Naive B cell (primary cell): Measurements from ENCODE around the gene CACNA1C. TPM values are rescaled to one million over a fixed set of nuclear protein-coding genes. Genes with fewer than 3 reads are reported as not detected.
A peak's percentile ranks its signal among the peaks of the same experiment; 100 is the strongest.

ENCODE experiments used
- ATAC-seq, 2 donors: fragments of 150-1000 bp; cut with Tn5 transposase; 2 replicates each; pipeline ENCODE4 v1.10.0; 2021; ENCODE audit warnings: low read depth in 2 of 2, mild to moderate bottlenecking in 2 of 2, moderate library complexity in 2 of 2
- DNase-seq: peaks from one replicate; pipeline ENCODE4 v3.0.0; 2022
- H3K27ac Mint-ChIP-seq, 6 donors: one replicate each; pipeline ENCODE4 v1.8.0; 2020 to 2022; ENCODE audit warnings: mild to moderate bottlenecking in 6 of 6, mixed read lengths in 6 of 6, moderate library complexity in 5 of 6, inconsistent platforms in 2 of 6
- H3K27me3 Mint-ChIP-seq, 3 donors: one replicate each; pipeline ENCODE4 v1.8.0; 2021 to 2022; ENCODE audit warnings: mixed read lengths in 3 of 3, mild to moderate bottlenecking in 1 of 3
- H3K36me3 Mint-ChIP-seq, 2 donors: one replicate each; pipeline ENCODE4 v1.8.0; 2020 to 2022; ENCODE audit warnings: mixed read lengths in 2 of 2, inconsistent platforms in 1 of 2, mild to moderate bottlenecking in 1 of 2
- H3K4me1 Mint-ChIP-seq, 3 donors: one replicate each; pipeline ENCODE4 v1.8.0; 2020 to 2022; ENCODE audit warnings: mixed read lengths in 3 of 3, inconsistent platforms in 1 of 3, mild to moderate bottlenecking in 1 of 3, moderate library complexity in 1 of 3
- H3K4me3 Mint-ChIP-seq, 8 donors: one replicate each; pipeline ENCODE4 v1.8.0; 2020 to 2022; ENCODE audit warnings: mild to moderate bottlenecking in 8 of 8, mixed read lengths in 8 of 8, moderate library complexity in 8 of 8, inconsistent platforms in 2 of 8
- H3K9me3 Mint-ChIP-seq, 7 donors: one replicate each; pipeline ENCODE4 v1.8.0; 2020 to 2022; ENCODE audit warnings: mixed read lengths in 7 of 7, mild to moderate bottlenecking in 5 of 7, inconsistent platforms in 2 of 7, moderate library complexity in 1 of 7
- polyA plus RNA-seq, 6 donors: library from polyadenylated mRNA; unstranded; fragments of 300-500 nt; fragmentation: Illumina TruSeq; gene quantifications; one replicate each; pipeline ENCODE4 v1.2.3, GENCODE V29; 2021; ENCODE audit warnings: low read depth in 6 of 6

CACNA1C gene
- polyA plus RNA-seq, 6 donors from 2014 or later, result 0.03 to 0.09 (median 0.06) TPM; not detected in 1

DNA sequence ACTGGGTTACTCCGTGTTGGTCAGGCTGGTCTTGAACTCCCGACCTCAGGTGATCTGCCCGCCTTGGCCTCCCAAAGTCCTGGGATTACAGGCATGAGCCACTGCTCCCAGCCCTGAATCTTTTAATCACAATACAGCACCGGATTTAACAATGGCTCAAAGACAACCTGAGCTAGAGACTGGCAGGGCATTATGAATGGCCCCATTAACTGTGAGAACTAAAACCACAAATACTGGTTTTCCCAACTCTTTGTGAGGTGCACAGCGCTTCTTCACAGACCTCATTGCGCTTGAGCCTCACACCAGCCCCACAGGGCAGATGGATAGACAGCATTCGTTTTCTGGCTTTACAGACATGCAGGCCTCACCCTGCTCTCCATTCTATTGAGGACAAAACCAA is 634.9 kb downstream of the CACNA1C start:
- Mint-ChIP-seq H3K4me1 (peaks cover 18 to 35% (median 32%) of the 10 kb centered on the region in 3 donors), H3K36me3 (no peaks in the 10 kb centered on the region), H3K9me3 (peaks cover 0 to under 1% (median 0%) of the 10 kb centered on the region in 7 donors), H3K27ac (peak overlapping the region in 1 of 6 donors; percentile 42), H3K27me3 (no peaks in the 10 kb centered on the region), H3K4me3 (peak overlapping the region in 5 of 8 donors; percentile 4 to 69 (median 43))
- ATAC-seq (no peak), DNase-seq (no peak)

DNA sequence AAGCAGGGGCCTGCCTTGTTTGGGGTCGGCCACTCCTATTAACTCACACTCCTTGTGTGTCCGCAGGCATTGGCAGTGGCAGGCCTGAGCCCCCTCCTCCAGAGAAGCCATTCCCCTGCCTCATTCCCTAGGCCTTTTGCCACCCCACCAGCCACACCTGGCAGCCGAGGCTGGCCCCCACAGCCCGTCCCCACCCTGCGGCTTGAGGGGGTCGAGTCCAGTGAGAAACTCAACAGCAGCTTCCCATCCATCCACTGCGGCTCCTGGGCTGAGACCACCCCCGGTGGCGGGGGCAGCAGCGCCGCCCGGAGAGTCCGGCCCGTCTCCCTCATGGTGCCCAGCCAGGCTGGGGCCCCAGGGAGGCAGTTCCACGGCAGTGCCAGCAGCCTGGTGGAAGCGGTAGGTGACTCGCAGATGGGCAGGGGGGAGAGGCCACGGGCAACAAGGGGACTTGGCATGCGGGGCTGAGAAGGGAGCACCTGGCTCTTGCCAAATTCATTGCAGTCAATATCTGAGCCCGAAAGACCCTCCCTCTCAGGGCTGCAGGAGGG is 635.7 kb downstream of the CACNA1C start:
- no peak overlapping the region for H3K27ac Mint-ChIP-seq
- no peaks in the 10 kb centered on the region for H3K27me3 Mint-ChIP-seq
- H3K9me3 Mint-ChIP-seq, result no peaks in the 10 kb centered on the region
- no peaks in the 10 kb centered on the region for H3K36me3 Mint-ChIP-seq
- ATAC-seq (no peak), DNase-seq (no peak)
- peaks cover 14 to 38% (median 37%) of the 10 kb centered on the region in 3 donors for H3K4me1 Mint-ChIP-seq
- H3K4me3 Mint-ChIP-seq, result peak overlapping the region in 1 of 8 donors; percentile 100

DNA sequence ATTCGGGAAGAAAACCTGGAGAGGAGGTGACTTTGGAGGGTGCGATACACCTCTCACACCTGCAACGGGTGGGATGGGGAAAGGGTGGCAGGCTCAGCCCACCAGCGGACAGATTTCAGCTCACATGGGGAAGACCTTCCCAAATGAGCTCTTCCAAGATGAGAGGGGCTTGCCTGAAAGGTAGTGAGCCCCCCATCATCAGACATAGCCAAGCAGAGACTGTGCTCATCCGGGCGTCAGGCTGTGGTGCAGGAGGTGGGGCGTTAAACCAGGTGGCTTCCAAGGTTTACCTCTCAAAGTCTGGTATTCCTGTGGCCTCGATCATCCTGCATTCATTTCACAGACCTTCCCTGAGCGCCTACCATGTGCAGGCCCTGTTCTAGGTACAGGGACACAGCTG is 636.6 kb downstream of the CACNA1C start:
- H3K36me3 Mint-ChIP-seq, result no peaks in the 10 kb centered on the region
- no peaks in the 10 kb centered on the region for H3K9me3 Mint-ChIP-seq
- H3K27ac Mint-ChIP-seq, result peak overlapping the region in 2 of 6 donors; percentile 64 to 68
- DNase-seq (no peak), ATAC-seq (no peak)
- peaks cover 13 to 42% (median 38%) of the 10 kb centered on the region in 3 donors for H3K4me1 Mint-ChIP-seq
- no peaks in the 10 kb centered on the region for H3K27me3 Mint-ChIP-seq
- peak overlapping the region; percentile 44 to 100 (median 92) for H3K4me3 Mint-ChIP-seq

DNA sequence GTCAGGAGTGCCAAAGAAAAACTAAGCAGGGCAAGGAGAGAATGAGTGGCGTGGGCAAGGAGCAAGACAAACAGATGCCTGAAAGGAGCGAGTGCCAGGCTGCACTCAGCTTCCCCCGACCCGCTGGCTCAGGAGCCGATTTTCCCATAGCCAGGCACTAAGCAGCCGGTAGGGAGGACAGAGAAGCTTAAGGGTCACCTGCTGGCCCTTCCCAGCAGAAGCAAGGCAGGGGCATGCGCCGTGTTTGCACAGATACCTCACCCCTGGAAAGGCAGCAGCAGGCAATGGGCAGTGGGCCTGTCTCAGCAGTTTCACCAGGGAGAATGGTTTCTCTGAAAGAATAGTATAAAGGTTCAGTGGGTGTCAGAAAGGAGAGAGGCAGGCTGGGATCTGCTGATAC is 637.1 kb downstream of the CACNA1C start:
- Mint-ChIP-seq H3K4me3 (peak overlapping the region; percentile 43 to 100 (median 92)), H3K4me1 (peaks cover 13 to 42% (median 38%) of the 10 kb centered on the region in 3 donors), H3K27ac (peak overlapping the region in 3 of 6 donors; percentile 38 to 68 (median 64)), H3K9me3 (no peaks in the 10 kb centered on the region), H3K27me3 (peaks cover 0 to 4% (median 0%) of the 10 kb centered on the region in 3 donors), H3K36me3 (no peaks in the 10 kb centered on the region)
- ATAC-seq (no peak), DNase-seq (no peak)

DNA sequence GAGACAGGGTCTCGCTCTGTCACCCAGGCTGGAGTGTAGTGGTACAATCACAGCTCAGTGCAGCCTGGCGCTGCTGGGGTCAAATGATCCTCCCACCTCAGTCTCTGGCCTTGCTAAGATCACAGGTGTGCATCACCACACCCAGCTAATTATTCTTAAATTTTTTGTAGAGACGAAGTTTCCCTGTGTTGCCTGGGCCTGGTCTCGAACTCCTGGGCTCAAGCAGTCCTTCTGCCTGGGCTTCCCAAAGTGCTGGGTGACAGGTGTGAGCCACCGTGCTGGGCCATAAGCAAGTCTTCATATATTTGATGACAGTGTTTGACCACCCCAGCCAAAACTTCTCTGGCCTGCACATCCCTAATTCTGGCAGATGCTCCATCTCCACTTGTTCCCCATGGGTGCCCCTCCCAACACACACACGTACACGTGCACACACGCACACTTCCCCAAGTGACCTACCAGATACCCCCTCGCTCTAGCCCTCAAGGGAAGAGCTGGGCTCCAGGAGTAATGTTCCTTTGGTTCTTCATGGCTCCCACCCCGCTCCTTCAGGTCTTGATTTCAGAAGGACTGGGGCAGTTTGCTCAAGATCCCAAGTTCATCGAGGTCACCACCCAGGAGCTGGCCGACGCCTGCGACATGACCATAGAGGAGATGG is 637.7 kb downstream of the CACNA1C start:
- Mint-ChIP-seq H3K4me1 (peaks cover 13 to 42% (median 38%) of the 10 kb centered on the region in 3 donors), H3K27ac (peak overlapping the region; percentile 12 to 94 (median 82)), H3K36me3 (no peaks in the 10 kb centered on the region), H3K4me3 (peak overlapping the region; percentile 91 to 100 (median 93)), H3K9me3 (no peaks in the 10 kb centered on the region), H3K27me3 (peaks cover 0 to 6% (median 3%) of the 10 kb centered on the region in 3 donors)
- DNase-seq (no peak), ATAC-seq (no peak)

DNA sequence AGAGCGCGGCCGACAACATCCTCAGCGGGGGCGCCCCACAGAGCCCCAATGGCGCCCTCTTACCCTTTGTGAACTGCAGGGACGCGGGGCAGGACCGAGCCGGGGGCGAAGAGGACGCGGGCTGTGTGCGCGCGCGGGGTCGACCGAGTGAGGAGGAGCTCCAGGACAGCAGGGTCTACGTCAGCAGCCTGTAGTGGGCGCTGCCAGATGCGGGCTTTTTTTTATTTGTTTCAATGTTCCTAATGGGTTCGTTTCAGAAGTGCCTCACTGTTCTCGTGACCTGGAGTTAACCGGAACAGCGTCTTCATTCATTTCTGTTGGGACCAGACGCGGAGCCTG is 638.2 kb downstream of the CACNA1C start:
- peaks cover 0 to 11% (median 8%) of the 10 kb centered on the region in 3 donors for H3K27me3 Mint-ChIP-seq
- H3K4me1 Mint-ChIP-seq, result peaks cover 15 to 42% (median 42%) of the 10 kb centered on the region in 3 donors
- H3K4me3 Mint-ChIP-seq, result peak overlapping the region; percentile 91 to 100 (median 93)
- H3K27ac Mint-ChIP-seq, result peak overlapping the region; percentile 58 to 94 (median 85)
- ATAC-seq (peak; percentile 73 to 75), DNase-seq (peak; percentile 57)
- H3K9me3 Mint-ChIP-seq, result no peaks in the 10 kb centered on the region
- no peaks in the 10 kb centered on the region for H3K36me3 Mint-ChIP-seq

DNA sequence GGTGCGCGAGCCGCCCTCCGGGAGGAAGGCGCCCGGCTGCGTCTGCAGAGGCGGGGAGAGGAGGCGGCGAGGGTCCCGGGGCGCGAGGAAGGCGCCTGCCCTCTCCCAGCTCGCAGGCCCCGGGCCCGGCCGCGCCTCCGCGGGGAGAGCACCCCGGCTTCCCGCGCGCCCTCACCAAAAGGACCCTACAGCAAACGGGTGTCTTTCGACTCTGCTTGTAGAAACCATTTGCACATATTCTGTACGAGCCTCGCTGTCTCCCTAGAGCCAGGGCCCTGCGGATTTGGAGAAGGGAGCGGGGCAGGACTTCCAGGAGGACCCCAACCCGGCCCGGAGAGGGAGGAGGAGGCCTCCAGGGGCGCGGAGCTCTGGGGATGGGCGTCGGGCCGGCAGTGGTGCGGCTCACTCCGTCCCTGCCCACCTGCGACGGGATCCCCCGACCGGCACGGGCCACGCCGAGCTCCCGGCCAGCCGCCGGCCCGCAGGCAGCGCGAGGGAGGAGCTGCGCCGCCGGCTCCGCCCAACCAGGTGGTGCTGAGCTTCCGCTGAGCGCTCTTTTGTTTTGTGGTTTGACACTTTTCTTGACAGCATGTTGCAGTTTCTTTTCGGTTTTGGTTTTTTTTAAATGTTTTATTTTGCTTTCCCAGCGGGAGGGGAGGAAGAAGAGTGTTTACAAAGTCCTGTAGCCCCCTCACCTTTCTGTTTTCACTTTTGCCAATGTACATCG is 638.7 kb downstream of the CACNA1C start:
- Mint-ChIP-seq H3K27me3 (peaks cover 0 to 16% (median 12%) of the 10 kb centered on the region in 3 donors), H3K4me1 (peaks cover 15 to 42% (median 42%) of the 10 kb centered on the region in 3 donors), H3K9me3 (no peaks in the 10 kb centered on the region), H3K36me3 (no peaks in the 10 kb centered on the region), H3K4me3 (peak overlapping the region; percentile 92 to 100 (median 98)), H3K27ac (peak overlapping the region; percentile 79 to 97 (median 94))
- peak; percentile 33 for DNase-seq
- ATAC-seq, result peak; percentile 72 to 73

DNA sequence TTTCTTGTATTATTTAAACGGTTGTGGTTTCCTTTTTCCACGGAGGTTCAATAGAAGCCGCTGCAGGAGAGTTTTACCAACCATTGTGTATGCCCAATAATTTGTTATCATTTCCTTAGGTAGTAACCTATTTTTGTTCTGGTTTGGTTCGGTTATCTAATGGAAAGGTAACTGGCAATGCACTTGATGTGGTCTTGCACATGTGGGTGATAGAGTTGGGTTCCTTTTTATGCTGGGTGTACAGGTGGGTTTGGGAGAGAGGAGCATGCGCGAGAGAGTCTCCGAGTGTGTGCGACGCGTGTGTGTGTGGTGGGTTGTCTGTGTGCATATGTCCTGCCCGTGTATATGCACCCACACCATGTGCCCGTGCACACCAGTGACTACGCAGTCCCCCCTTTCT is 639.3 kb downstream of the CACNA1C start:
- Mint-ChIP-seq H3K27ac (peak overlapping the region; percentile 60 to 97 (median 93)), H3K36me3 (no peaks in the 10 kb centered on the region), H3K4me1 (peaks cover 15 to 42% (median 41%) of the 10 kb centered on the region in 3 donors), H3K9me3 (no peaks in the 10 kb centered on the region), H3K27me3 (peaks cover 0 to 21% (median 16%) of the 10 kb centered on the region in 3 donors), H3K4me3 (peak overlapping the region; percentile 86 to 100 (median 98))
- no peak for ATAC-seq
- DNase-seq, result no peak

DNA sequence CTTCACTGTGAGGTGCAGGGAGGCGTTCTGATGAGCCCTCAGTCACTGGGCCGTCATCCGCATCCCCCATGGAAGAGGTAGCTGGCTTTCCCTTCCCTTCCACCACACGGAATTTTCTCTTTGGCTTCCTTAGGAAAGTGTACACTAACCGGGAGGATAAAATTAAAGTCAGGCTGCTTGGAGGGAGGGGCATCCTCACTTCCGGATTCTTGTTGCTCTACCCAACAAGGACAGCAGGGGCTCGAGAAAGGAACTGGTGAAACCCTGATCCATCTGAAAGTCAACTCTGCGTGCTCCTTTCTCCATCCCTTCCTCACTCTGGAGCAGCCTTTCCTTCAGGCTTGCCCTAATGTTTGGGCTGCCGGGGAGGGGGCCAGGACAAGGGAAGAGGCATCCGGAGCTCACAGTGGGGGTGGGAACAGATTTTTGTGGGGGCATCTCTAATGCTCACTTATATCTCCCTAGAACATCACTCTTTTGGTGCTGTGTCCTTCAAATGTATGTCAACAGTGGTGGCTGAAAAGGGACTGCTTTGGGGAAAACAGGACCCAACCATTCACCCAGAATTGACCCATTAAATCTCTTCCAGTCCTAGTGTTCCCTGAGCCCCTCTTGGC is 640.6 kb downstream of the CACNA1C start:
- Mint-ChIP-seq H3K4me3 (peak overlapping the region; percentile 49 to 100 (median 88)), H3K27me3 (peaks cover 11 to 34% (median 29%) of the 10 kb centered on the region in 3 donors), H3K9me3 (no peaks in the 10 kb centered on the region), H3K27ac (peak overlapping the region in 3 of 6 donors; percentile 22 to 42 (median 33)), H3K4me1 (peaks cover 15 to 42% (median 37%) of the 10 kb centered on the region in 3 donors), H3K36me3 (no peaks in the 10 kb centered on the region)
- DNase-seq, result no peak
- no peak for ATAC-seq

DNA sequence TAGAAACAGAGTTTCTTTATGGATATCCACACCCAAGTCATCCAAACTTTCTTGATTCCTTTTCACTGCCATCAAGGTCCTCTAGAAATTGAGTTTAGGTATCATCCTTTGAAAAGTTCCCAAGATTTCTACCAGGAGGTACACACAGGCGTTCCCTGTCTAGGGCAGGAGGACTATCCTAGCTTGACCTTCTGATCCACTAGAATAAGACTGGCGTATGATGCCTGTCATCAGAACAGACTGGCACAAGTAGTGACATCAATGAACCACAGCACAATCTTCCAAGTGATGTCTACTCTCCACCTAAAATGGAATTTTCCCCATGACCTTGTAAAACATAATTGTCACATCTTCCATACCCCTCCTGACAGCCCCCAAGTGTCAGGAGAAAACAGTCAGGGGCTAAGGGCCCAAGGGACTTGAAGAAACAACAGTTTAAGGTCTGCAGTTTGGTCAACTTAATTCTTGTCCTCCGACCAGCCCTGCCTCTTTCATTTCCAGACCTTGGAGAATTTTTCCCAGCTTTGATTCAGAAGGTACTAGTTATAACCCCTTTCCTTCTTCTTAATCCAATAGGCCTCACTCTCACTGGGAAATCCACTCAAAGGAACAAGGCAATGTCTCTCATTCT is 641.3 kb downstream of the CACNA1C start:
- peak overlapping the region in 1 of 6 donors; percentile 33 for H3K27ac Mint-ChIP-seq
- H3K4me3 Mint-ChIP-seq, result peak overlapping the region in 3 of 8 donors; percentile 30 to 100 (median 62)
- DNase-seq (no peak), ATAC-seq (no peak)
- no peaks in the 10 kb centered on the region for H3K36me3 Mint-ChIP-seq
- peaks cover 15 to 42% (median 37%) of the 10 kb centered on the region in 3 donors for H3K4me1 Mint-ChIP-seq
- peaks cover 19 to 40% (median 37%) of the 10 kb centered on the region in 3 donors for H3K27me3 Mint-ChIP-seq
- peaks cover 0 to 2% (median 0%) of the 10 kb centered on the region in 7 donors for H3K9me3 Mint-ChIP-seq

DNA sequence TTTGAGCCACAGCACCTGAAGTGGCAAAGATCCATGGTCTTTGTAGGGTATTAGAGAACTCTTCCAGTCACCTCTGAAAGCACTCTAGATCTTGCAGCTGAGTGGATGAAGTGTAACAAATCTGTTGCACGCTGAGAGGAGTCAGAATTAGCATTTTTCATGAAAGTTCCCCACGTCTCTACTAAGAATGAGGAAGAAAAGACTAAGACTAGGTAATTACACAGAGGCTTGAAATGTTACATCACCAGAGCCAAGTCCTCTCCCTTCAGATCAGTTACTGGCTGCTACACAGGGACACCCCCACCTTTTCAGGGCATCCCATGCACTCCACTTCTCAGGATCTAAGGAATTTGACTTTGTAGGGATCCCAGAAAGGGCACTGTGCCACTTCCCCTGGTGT is 643.3 kb downstream of the CACNA1C start:
- no peaks in the 10 kb centered on the region for H3K36me3 Mint-ChIP-seq
- H3K4me3 Mint-ChIP-seq, result peak overlapping the region in 1 of 8 donors; percentile 74
- H3K27ac Mint-ChIP-seq, result no peak overlapping the region
- peaks cover 0 to 8% (median 0%) of the 10 kb centered on the region in 7 donors for H3K9me3 Mint-ChIP-seq
- no peak for DNase-seq
- H3K27me3 Mint-ChIP-seq, result peaks cover 20 to 54% (median 39%) of the 10 kb centered on the region in 3 donors
- H3K4me1 Mint-ChIP-seq, result peaks cover 10 to 24% (median 20%) of the 10 kb centered on the region in 3 donors
- ATAC-seq, result no peak

DNA sequence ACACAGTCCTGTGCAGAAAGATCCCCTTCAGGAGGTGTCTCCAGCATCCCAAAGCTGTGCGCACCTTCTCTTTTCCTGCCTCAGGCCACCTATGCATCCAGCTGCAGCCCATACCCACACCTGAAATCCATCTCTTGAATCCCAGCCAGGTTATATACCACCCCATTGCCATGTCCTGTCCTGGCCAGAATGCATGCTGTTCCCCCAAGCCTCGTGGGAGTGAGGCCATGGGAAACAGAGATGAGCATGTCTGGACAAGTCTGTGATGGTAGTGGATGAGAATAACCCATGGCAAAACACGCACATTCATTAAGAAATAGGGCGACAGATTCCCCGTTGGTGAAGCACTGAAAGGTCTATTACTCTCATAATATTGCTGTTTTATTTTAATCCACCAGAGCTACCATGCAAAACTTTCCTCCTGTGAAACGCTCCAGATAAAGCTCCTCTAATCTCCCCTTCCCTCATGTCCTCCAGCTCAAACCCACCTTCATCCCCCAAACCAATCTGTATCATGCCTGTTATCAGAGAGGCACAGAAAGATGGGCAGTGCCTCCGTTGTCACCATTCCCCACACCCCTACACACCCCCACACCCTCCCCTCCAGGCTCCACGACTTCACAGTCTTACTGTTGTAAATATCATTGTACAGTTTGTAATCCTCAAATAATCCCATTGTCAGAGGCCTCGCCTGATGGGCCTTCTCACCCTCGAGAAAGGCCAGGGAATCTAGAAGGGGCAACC is 644.4 kb downstream of the CACNA1C start:
- H3K4me1 Mint-ChIP-seq, result peaks cover 4 to 19% (median 13%) of the 10 kb centered on the region in 3 donors
- no peak overlapping the region for H3K4me3 Mint-ChIP-seq
- H3K9me3 Mint-ChIP-seq, result peaks cover 0 to 8% (median 0%) of the 10 kb centered on the region in 7 donors
- no peaks in the 10 kb centered on the region for H3K36me3 Mint-ChIP-seq
- DNase-seq, result no peak
- peaks cover 20 to 60% (median 46%) of the 10 kb centered on the region in 3 donors for H3K27me3 Mint-ChIP-seq
- H3K27ac Mint-ChIP-seq, result no peak overlapping the region
- ATAC-seq, result no peak
